ENCODE data around the gene CRIP2. TPM values are rescaled to one million over a fixed set of nuclear protein-coding genes. Genes with fewer than 3 reads are reported as not detected.

Gene CRIP2
- total and polyA plus RNA-seq, 2 of the 8 experiments (the other 6 are each of a cell fraction or from before 2014, with no cell fraction given): 4.2 to 13.5 TPM

- TF ChIP-seq CHD7 (IDR thresholded peaks at IDR 0.05; ENCODE audit: insufficient replicate concordance, low read length) (no peak), CEBPB (IDR thresholded peaks at IDR 0.05; ENCODE audit: low read depth, low read length) (no peak), POU5F1 (IDR thresholded peaks at IDR 0.05; ENCODE audit: low read depth, low read length) (no peak), JUND (IDR thresholded peaks at IDR 0.05; ENCODE audit: low read length) (no peak), RXRA (IDR thresholded peaks at IDR 0.05; ENCODE audit: insufficient read depth, low read depth, low read length) (no peak)
These were observed 38.2 kb upstream of the CRIP2 start (continued) for GRCh38 chr14:105436402-105436801.
